Activated naive CD4-positive, alpha-beta T cell (primary cell): ENCODE measurements around the gene GAGE12E.
"Not testable (repeated sequence)": the region's sequence is repeated elsewhere in the genome, so short reads cannot be mapped to it uniquely, and the experiment has no call there.

ENCODE experiments used
- DNase-seq, 4 experiments: peaks; one replicate each; lab custom pipeline; 2025; lab: John Stamatoyannopoulos, UW

The GAGE12E gene

GRCh38 chrX:49550989-49551388 is at the start of gene GAGE12E:
GAGE12E (plus strand) TSS chrX:49551289; CDS start chrX:49552444, 1,155 bp downstream.
- not testable (repeated sequence) for DNase-seq

- DNase-seq, result not testable (repeated sequence)
Measured at GRCh38 chrX:49531877-49532276, 19.2 kb upstream of the GAGE12E start, which contains the start of gene GAGE12C. GAGE12C (plus strand) TSS chrX:49532177; CDS start chrX:49533332, 1,155 bp downstream.

- not testable (repeated sequence) for DNase-seq
Measured at GRCh38 chrX:49541433-49541832, 9.7 kb upstream of the GAGE12E start, which contains the start of gene GAGE12D. GAGE12D (plus strand) TSS chrX:49541733; CDS start chrX:49542888, 1,155 bp downstream.

- DNase-seq, result not testable (repeated sequence)
Measured at GRCh38 chrX:49560542-49560941, 9.5 kb downstream of the GAGE12E start, which contains the start of gene GAGE12F. GAGE12F (plus strand) TSS chrX:49560842; CDS start chrX:49561997, 1,155 bp downstream.

- not testable (repeated sequence) for DNase-seq
Measured at GRCh38 chrX:49568728-49569127, 17.6 kb downstream of the GAGE12E start.

- DNase-seq, result not testable (repeated sequence)
Measured at GRCh38 chrX:49569152-49569551, 18.1 kb downstream of the GAGE12E start.

GRCh38 chrX:49570100-49570499 is 19.0 kb downstream of the GAGE12E start, which contains the start of gene GAGE12G:
GAGE12G (plus strand) TSS chrX:49570400; CDS start chrX:49571555, 1,155 bp downstream.
- not testable (repeated sequence) for DNase-seq

GRCh38 chrX:49579649-49580048 is 28.6 kb downstream of the GAGE12E start, which contains the start of gene GAGE12H:
GAGE12H (plus strand) TSS chrX:49579949; CDS start chrX:49581104, 1,155 bp downstream.
- not testable (repeated sequence) for DNase-seq

- DNase-seq, result not testable (repeated sequence)
Measured at GRCh38 chrX:49589196-49589595, 38.1 kb downstream of the GAGE12E start, which contains the start of gene GAGE2A. GAGE2A (plus strand) TSS chrX:49589496; CDS start chrX:49590651, 1,155 bp downstream.

- DNase-seq, result not testable (repeated sequence)
Measured at GRCh38 chrX:49589769-49590478, 38.8 kb downstream of the GAGE12E start.

GRCh38 chrX:49590488-49590887 is 39.4 kb downstream of the GAGE12E start:
- DNase-seq, result not testable (repeated sequence)

- not testable (repeated sequence) for DNase-seq
Measured at GRCh38 chrX:49598720-49599119, 47.6 kb downstream of the GAGE12E start, which contains the start of gene GAGE1. GAGE1 (plus strand) TSS chrX:49599020; CDS start chrX:49600175, 1,155 bp downstream.
